ENCODE results near the gene CCDC85B. TPM values are rescaled to one million over a fixed set of nuclear protein-coding genes. Genes with fewer than 3 reads are reported as not detected.
A peak's percentile ranks its signal among the peaks of the same experiment; 100 is the strongest.

Gene CCDC85B
- total and polyA plus RNA-seq, 2 of the 13 experiments (the other 11 are each of a cell fraction or from before 2014, with no cell fraction given): 8.2 to 19.5 TPM

DNA sequence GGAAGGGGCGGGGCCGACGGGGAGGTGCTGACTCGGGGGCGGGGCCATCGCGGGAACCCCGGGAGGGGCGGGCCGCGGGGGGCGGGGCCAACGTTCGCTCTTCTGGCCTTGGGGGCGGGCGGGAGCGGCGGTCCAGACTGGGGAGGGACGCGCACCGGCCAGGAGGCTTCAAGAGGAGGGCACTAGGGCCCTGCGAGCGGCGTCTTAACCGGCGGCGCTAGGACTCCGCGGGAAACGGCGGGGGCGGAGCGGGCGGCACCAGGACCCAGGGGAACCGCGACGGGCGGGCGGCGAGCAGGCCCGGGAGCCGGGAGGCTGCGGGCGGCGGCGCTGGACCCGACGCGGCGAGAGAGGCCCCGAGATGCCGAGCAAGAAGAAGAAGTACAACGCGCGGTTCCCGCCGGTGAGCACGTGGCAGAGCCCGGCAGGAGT lies 28.7 kb downstream of the CCDC85B start, which contains the start of gene DRAP1 (continued):
- TF ChIP-seq, protein P1, sequence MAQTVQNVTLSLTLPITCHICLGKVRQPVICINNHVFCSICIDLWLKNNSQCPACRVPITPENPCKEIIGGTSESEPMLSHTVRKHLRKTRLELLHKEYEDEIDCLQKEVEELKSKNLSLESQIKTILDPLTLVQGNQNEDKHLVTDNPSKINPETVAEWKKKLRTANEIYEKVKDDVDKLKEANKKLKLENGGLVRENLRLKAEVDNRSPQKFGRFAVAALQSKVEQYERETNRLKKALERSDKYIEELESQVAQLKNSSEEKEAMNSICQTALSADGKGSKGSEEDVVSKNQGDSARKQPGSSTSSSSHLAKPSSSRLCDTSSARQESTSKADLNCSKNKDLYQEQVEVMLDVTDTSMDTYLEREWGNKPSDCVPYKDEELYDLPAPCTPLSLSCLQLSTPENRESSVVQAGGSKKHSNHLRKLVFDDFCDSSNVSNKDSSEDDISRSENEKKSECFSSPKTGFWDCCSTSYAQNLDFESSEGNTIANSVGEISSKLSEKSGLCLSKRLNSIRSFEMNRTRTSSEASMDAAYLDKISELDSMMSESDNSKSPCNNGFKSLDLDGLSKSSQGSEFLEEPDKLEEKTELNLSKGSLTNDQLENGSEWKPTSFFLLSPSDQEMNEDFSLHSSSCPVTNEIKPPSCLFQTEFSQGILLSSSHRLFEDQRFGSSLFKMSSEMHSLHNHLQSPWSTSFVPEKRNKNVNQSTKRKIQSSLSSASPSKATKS (CRISPR knock-in tag; IDR thresholded peaks at IDR 0.05): no peak; the same call in 1 of the 2 replicates
- TF ChIP-seq CEBPB (IDR thresholded peaks at IDR 0.05; ENCODE audit: borderline replicate concordance, low read depth, low read length): no peak
- TF ChIP-seq KDM4B (CRISPR knock-in tag; IDR thresholded peaks at IDR 0.05): peak; percentile 96
- peak; percentile 82 for TF ChIP-seq FOXO1 (CRISPR knock-in tag; IDR thresholded peaks at IDR 0.05)
- TF ChIP-seq POLR2AphosphoS2 (IDR thresholded peaks at IDR 0.05; ENCODE audit: low read depth, low read length): no peak
- no peak for TF ChIP-seq EHMT2 (IDR thresholded peaks at IDR 0.05; ENCODE audit: borderline replicate concordance, low read depth, low read length)
- TF ChIP-seq SNRNP70 (IDR thresholded peaks at IDR 0.05; ENCODE audit: low read depth, low read length): no peak
- no peak for TF ChIP-seq TCF7 (IDR thresholded peaks at IDR 0.05; ENCODE audit: low read depth)
- no peak for TF ChIP-seq ZNF354B (CRISPR knock-in tag; IDR thresholded peaks at IDR 0.05)
- TF ChIP-seq ZFP82 (CRISPR knock-in tag; IDR thresholded peaks at IDR 0.05; ENCODE audit: borderline replicate concordance): no peak
- peak; percentile 45; the same call in 1 of the 2 replicates for TF ChIP-seq PPARG (CRISPR knock-in tag; conservative IDR thresholded peaks at IDR 0.05)
- TF ChIP-seq, protein P2, sequence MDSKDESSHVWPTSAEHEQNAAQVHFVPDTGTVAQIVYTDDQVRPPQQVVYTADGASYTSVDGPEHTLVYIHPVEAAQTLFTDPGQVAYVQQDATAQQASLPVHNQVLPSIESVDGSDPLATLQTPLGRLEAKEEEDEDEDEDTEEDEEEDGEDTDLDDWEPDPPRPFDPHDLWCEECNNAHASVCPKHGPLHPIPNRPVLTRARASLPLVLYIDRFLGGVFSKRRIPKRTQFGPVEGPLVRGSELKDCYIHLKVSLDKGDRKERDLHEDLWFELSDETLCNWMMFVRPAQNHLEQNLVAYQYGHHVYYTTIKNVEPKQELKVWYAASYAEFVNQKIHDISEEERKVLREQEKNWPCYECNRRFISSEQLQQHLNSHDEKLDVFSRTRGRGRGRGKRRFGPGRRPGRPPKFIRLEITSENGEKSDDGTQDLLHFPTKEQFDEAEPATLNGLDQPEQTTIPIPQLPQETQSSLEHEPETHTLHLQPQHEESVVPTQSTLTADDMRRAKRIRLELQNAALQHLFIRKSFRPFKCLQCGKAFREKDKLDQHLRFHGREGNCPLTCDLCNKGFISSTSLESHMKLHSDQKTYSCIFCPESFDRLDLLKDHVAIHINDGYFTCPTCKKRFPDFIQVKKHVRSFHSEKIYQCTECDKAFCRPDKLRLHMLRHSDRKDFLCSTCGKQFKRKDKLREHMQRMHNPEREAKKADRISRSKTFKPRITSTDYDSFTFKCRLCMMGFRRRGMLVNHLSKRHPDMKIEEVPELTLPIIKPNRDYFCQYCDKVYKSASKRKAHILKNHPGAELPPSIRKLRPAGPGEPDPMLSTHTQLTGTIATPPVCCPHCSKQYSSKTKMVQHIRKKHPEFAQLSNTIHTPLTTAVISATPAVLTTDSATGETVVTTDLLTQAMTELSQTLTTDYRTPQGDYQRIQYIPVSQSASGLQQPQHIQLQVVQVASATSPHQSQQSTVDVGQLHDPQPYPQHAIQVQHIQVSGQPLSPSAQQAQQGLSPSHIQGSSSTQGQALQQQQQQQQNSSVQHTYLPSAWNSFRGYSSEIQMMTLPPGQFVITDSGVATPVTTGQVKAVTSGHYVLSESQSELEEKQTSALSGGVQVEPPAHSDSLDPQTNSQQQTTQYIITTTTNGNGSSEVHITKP (CRISPR knock-in tag; IDR thresholded peaks at IDR 0.05; ENCODE audit: low read depth): peak; percentile 95
- peak; percentile 61; the same call in 1 of the 2 replicates for TF ChIP-seq RFXAP (CRISPR knock-in tag; IDR thresholded peaks at IDR 0.05; ENCODE audit: borderline replicate concordance)
- no peak for TF ChIP-seq SRSF9 (IDR thresholded peaks at IDR 0.05; ENCODE audit: borderline replicate concordance, insufficient read depth, low read depth, low read length, poor library complexity, severe bottlenecking)
- TF ChIP-seq, protein P3, sequence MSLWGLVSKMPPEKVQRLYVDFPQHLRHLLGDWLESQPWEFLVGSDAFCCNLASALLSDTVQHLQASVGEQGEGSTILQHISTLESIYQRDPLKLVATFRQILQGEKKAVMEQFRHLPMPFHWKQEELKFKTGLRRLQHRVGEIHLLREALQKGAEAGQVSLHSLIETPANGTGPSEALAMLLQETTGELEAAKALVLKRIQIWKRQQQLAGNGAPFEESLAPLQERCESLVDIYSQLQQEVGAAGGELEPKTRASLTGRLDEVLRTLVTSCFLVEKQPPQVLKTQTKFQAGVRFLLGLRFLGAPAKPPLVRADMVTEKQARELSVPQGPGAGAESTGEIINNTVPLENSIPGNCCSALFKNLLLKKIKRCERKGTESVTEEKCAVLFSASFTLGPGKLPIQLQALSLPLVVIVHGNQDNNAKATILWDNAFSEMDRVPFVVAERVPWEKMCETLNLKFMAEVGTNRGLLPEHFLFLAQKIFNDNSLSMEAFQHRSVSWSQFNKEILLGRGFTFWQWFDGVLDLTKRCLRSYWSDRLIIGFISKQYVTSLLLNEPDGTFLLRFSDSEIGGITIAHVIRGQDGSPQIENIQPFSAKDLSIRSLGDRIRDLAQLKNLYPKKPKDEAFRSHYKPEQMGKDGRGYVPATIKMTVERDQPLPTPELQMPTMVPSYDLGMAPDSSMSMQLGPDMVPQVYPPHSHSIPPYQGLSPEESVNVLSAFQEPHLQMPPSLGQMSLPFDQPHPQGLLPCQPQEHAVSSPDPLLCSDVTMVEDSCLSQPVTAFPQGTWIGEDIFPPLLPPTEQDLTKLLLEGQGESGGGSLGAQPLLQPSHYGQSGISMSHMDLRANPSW (CRISPR knock-in tag; IDR thresholded peaks at IDR 0.05; ENCODE audit: borderline replicate concordance): no peak
- TF ChIP-seq, protein P4, sequence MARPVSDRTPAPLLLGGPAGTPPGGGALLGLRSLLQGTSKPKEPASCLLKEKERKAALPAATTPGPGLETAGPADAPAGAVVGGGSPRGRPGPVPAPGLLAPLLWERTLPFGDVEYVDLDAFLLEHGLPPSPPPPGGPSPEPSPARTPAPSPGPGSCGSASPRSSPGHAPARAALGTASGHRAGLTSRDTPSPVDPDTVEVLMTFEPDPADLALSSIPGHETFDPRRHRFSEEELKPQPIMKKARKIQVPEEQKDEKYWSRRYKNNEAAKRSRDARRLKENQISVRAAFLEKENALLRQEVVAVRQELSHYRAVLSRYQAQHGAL (CRISPR knock-in tag; IDR thresholded peaks at IDR 0.05; ENCODE audit: not compliant biosample characterization): no peak
- no peak; the same call in 1 of the 2 replicates for TF ChIP-seq MIXL1 (CRISPR knock-in tag; IDR thresholded peaks at IDR 0.05)
- no peak for TF ChIP-seq FOXJ3 (CRISPR knock-in tag; IDR thresholded peaks at IDR 0.05; ENCODE audit: borderline replicate concordance)
- peak; percentile 77 for TF ChIP-seq TEAD3 (CRISPR knock-in tag; optimal IDR thresholded peaks at IDR 0.05; ENCODE audit: borderline replicate concordance)
- no peak for TF ChIP-seq SRSF4 (IDR thresholded peaks at IDR 0.05; ENCODE audit: low read depth, low read length, poor library complexity, severe bottlenecking)
- no peak for TF ChIP-seq ZSCAN12 (CRISPR knock-in tag; IDR thresholded peaks at IDR 0.05)
- no peak for TF ChIP-seq ZNF230 (CRISPR knock-in tag; IDR thresholded peaks at IDR 0.05)

Measured in HepG2 (cell line).